ENCODE results near the gene MCM8.

GRCh38 chr20:6014017-6014416 is 63.6 kb downstream of the MCM8 start:
- TF ChIP-seq CTCF (IDR thresholded peaks at IDR 0.05; ENCODE audit: poor library complexity, severe bottlenecking) (no peak), POLR2AphosphoS5 (IDR thresholded peaks at IDR 0.05) (no peak), EZH2 (IDR thresholded peaks at IDR 0.05; ENCODE audit: borderline replicate concordance, insufficient read depth, low read length, poor library complexity, severe bottlenecking) (no peak), EP300 (conservative IDR thresholded peaks at IDR 0.05; ENCODE audit: poor library complexity, severe bottlenecking) (no peak), MXI1 (conservative IDR thresholded peaks at IDR 0.05; ENCODE audit: poor library complexity, severe bottlenecking) (no peak), SMC3 (conservative IDR thresholded peaks at IDR 0.05; ENCODE audit: poor library complexity) (no peak), RAD21 (conservative IDR thresholded peaks at IDR 0.05) (no peak), REST (IDR thresholded peaks at IDR 0.05; ENCODE audit: borderline replicate concordance) (no peak), TAF1 (IDR thresholded peaks at IDR 0.05; ENCODE audit: low read depth) (no peak)
